ENCODE measurements around the gene GUCY1A2. TPM values are rescaled to one million over a fixed set of nuclear protein-coding genes. Genes with fewer than 3 reads are reported as not detected.

The GUCY1A2 gene
- total RNA-seq, 4 donors from 2014 or later = 2.5 to 7.7 (median 4.4) TPM

DNA sequence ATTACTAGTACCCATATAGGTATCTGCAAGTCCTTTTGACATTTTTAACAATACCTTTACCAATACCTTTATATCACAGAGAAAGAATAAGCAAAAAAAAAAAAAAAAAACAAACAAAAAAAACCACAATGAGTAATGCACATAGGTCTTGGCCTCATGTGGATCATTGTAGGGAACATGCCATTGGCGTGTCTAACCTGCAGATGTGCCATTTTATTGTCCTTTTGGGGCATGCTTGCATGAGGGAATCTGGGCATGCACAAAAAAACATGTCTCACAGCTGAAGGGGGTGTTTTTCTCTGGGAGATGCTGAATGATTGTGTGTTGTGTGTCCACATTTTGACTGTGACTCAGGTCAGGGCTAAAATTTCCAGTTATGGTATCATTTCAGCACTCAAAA, 361.6 kb downstream of the GUCY1A2 start:
- WGBS = 88% methylated on average over 1 of the region's 1 CpG
- H3K27me3 ChIP-seq = no peaks in the 10 kb centered on the region
- TF ChIP-seq EP300 (IDR thresholded peaks at IDR 0.05) (no peak), POLR2A (IDR thresholded peaks at IDR 0.05; ENCODE audit: low read depth) (no peak), POLR2AphosphoS5 (IDR thresholded peaks at IDR 0.05) (no peak)
- TF ChIP-seq, protein P1, sequence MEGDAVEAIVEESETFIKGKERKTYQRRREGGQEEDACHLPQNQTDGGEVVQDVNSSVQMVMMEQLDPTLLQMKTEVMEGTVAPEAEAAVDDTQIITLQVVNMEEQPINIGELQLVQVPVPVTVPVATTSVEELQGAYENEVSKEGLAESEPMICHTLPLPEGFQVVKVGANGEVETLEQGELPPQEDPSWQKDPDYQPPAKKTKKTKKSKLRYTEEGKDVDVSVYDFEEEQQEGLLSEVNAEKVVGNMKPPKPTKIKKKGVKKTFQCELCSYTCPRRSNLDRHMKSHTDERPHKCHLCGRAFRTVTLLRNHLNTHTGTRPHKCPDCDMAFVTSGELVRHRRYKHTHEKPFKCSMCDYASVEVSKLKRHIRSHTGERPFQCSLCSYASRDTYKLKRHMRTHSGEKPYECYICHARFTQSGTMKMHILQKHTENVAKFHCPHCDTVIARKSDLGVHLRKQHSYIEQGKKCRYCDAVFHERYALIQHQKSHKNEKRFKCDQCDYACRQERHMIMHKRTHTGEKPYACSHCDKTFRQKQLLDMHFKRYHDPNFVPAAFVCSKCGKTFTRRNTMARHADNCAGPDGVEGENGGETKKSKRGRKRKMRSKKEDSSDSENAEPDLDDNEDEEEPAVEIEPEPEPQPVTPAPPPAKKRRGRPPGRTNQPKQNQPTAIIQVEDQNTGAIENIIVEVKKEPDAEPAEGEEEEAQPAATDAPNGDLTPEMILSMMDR (IDR thresholded peaks at IDR 0.05) = no peak
- H3K27ac ChIP-seq (replicated peaks in 1 of 4) = no peak overlapping the region
- DNase-seq (ENCODE audit: extremely low spot score) = no peak
- H3K36me3 ChIP-seq = no peaks in the 10 kb centered on the region
- H3K4me3 ChIP-seq = no peak overlapping the region
- no peaks in the 10 kb centered on the region for H3K4me1 ChIP-seq
- intact Hi-C loops (cut with DNase I) = no loop called here
- peaks cover 0 to 5% (median 0%) of the 10 kb centered on the region in 4 donors for H3K9me3 ChIP-seq

DNA sequence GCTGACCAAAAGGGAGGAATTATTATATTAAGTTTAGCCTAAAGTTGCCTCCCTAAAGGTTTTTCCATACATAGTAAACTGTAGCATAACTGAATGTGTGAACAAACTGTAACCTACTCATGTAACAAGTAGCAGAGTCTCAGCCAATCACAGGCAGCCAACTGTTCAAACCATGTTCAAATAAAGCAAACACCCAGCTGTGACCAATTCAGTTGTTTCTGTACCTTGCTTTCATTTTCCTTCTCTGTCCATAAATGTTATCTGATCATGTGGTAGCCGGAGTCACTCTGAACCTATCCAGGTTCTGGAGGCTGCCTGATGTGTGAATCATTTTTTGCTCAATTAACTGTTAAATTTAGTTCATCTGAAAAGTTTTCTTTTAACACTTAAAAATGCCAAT, 373.5 kb downstream of the GUCY1A2 start:
- no peak for DNase-seq (ENCODE audit: extremely low spot score)
- intact Hi-C loops (cut with DNase I) = no loop called here
- Histone ChIP-seq H3K36me3 (no peaks in the 10 kb centered on the region), H3K27ac (replicated peaks in 1 of 4) (no peak overlapping the region), H3K9me3 (peaks cover 0 to 9% (median 7%) of the 10 kb centered on the region in 4 donors), H3K27me3 (no peaks in the 10 kb centered on the region), H3K4me1 (no peaks in the 10 kb centered on the region), H3K4me3 (no peak overlapping the region)
- 86% methylated on average over 1 of the region's 1 CpG for WGBS
- no peak for TF ChIP-seq POLR2A (IDR thresholded peaks at IDR 0.05; ENCODE audit: low read depth)

DNA sequence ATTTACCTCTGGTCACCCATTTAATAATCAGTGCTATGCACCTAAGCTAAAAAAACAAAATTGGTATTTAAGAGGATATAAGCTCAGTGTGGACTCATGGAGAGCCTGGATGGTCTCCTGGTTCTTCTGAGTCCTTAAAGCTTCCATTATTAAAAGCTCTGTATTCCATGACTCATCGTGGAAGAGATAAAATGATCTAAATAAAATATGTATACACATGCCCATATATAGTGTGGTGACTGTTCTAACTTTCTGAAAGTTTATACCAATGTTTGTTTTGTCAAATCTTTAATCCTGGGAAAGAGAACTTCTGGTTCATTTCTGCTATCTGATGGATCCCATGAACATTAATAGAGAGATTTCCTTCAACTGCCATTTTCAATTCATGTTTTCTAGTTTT, 375.9 kb downstream of the GUCY1A2 start:
- WGBS = 52% methylated on average over 1 of the region's 1 CpG
- intact Hi-C loops (cut with DNase I) = no loop called here
- DNase-seq (ENCODE audit: extremely low spot score) = no peak

DNA sequence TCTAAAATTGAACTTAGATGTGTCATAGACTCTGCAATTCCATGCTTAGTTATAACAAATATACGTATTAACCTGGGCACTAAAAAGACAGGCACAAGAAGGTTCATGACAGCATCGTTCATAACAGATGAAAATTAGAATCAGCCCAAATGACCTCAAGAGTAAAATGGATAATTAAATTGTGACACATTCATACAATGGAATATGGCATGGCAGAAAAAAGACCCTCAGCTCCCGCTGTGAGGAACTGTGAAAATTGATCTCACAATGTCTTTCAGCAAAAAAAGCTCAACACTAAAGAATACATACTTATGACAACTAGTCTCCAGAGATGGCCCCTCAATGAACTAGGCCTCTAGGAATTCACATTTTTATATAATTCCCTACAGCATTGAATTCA, 386.0 kb downstream of the GUCY1A2 start:
- H3K4me1 ChIP-seq = no peaks in the 10 kb centered on the region
- H3K36me3 ChIP-seq = no peaks in the 10 kb centered on the region
- TF ChIP-seq, protein P1 (IDR thresholded peaks at IDR 0.05) = no peak
- TF ChIP-seq EP300 (IDR thresholded peaks at IDR 0.05) (no peak), POLR2AphosphoS5 (IDR thresholded peaks at IDR 0.05) (no peak), POLR2A (IDR thresholded peaks at IDR 0.05; ENCODE audit: low read depth) (no peak)
- H3K9me3 ChIP-seq = no peaks in the 10 kb centered on the region
- no peak for DNase-seq (ENCODE audit: extremely low spot score)
- H3K27ac ChIP-seq (replicated peaks in 1 of 4) = no peak overlapping the region
- intact Hi-C loops (cut with DNase I) = no loop called here
- H3K27me3 ChIP-seq = no peaks in the 10 kb centered on the region
- H3K4me3 ChIP-seq = no peak overlapping the region
- 95% methylated on average over 3 of the region's 3 CpGs for WGBS

More for the DNA sequence above, 375.9 kb downstream of the GUCY1A2 start:
- Histone ChIP-seq H3K9me3 (peaks cover 0 to 15% (median 11%) of the 10 kb centered on the region in 4 donors), H3K36me3 (no peaks in the 10 kb centered on the region), H3K4me3 (no peak overlapping the region), H3K4me1 (no peaks in the 10 kb centered on the region), H3K27ac (replicated peaks in 1 of 4) (no peak overlapping the region), H3K27me3 (no peaks in the 10 kb centered on the region)
- no peak for TF ChIP-seq POLR2AphosphoS5 (IDR thresholded peaks at IDR 0.05)
- TF ChIP-seq, protein P1 (IDR thresholded peaks at IDR 0.05) = no peak
- no peak for TF ChIP-seq EP300 (IDR thresholded peaks at IDR 0.05)
- no peak for TF ChIP-seq POLR2A (IDR thresholded peaks at IDR 0.05; ENCODE audit: low read depth)

DNA sequence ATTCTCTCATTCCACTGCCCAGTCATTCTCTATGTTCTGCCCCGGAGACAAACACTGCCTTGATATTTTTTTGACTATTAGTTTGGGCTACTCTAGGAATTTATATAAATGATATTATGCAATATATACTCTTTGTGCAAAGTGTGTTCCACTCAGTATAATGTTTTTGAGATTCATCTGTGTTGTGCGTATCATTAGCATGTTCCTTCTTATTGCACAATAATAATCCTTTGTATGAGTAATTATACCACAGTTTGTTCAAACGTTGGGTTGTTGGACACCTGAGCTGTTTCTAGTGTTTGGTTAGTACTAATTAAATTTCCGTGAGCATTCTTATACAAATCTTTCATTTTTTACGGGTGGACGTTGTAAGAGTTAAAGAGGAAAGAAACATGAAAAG, 390.6 kb downstream of the GUCY1A2 start:
- intact Hi-C loops (cut with DNase I) = no loop called here
- DNase-seq (ENCODE audit: extremely low spot score) = no peak
- Histone ChIP-seq H3K4me1 (no peaks in the 10 kb centered on the region), H3K9me3 (no peaks in the 10 kb centered on the region), H3K27me3 (no peaks in the 10 kb centered on the region), H3K36me3 (no peaks in the 10 kb centered on the region), H3K27ac (replicated peaks in 1 of 4) (no peak overlapping the region), H3K4me3 (no peak overlapping the region)
- no peak for TF ChIP-seq POLR2AphosphoS5 (IDR thresholded peaks at IDR 0.05)
- TF ChIP-seq EP300 (IDR thresholded peaks at IDR 0.05) = no peak
- TF ChIP-seq, protein P1 (IDR thresholded peaks at IDR 0.05) = no peak
- TF ChIP-seq POLR2A (IDR thresholded peaks at IDR 0.05; ENCODE audit: low read depth) = no peak
- 92% methylated on average over 6 of the region's 6 CpGs for WGBS
